A673 (cell line): ENCODE measurements around the gene NUMB. TPM values are rescaled to one million over a fixed set of nuclear protein-coding genes. Genes with fewer than 3 reads are reported as not detected.

Source experiments
- BruUV-seq: library from RNA; stranded (reverse); fragments of 400-500 nt; replicated peaks from 2 replicates; lab custom pipeline; 2021; lab: Mats Ljungman, UMichigan
- CTCF ChIA-PET: fragments of 300-600 bp; sonication (Branson Sonifier 250); formaldehyde crosslinking; loops from one replicate; lab custom pipeline; 2022; ENCODE audit warnings: antibody characterized with exemption; lab: Charles Lee
- POLR2A ChIA-PET: fragments of 300-600 bp; sonication (Branson Sonifier 250); formaldehyde crosslinking; loops from one replicate; lab custom pipeline; 2022; ENCODE audit warnings: antibody characterized with exemption; ENCODE audit not compliant: low non-redundant PET; lab: Charles Lee
- DNase-seq: peaks from one replicate; pipeline ENCODE4 v3.0.0-alpha.2; 2015; ENCODE audit warnings: low spot score
- H3K27ac ChIP-seq: fragments of 200-600 bp; sonication (generic); 2 replicates; pipeline ENCODE4 v1.5.1; 2016; ENCODE audit warnings: mixed run types, low read depth, mild to moderate bottlenecking, mixed read lengths, antibody characterized with exemption, low read length; ENCODE audit not compliant: poor library complexity, severe bottlenecking
- H3K27me3 ChIP-seq: fragments of 200-600 bp; sonication (generic); replicated peaks from 2 replicates; pipeline ENCODE4 v1.6.1; 2017; ENCODE audit warnings: mixed run types, low read depth, mild to moderate bottlenecking, mixed read lengths, antibody characterized with exemption, low read length; ENCODE audit not compliant: insufficient read depth, poor library complexity
- H3K36me3 ChIP-seq: fragments of 200-600 bp; sonication (generic); 2 replicates; pipeline ENCODE4 v1.6.1; 2016; ENCODE audit warnings: mixed run types, mild to moderate bottlenecking, mixed read lengths, antibody characterized with exemption, low read length; ENCODE audit not compliant: insufficient read depth, poor library complexity, severe bottlenecking
- H3K4me1 ChIP-seq: fragments of 200-600 bp; sonication (generic); 2 replicates; pipeline ENCODE4 v1.6.1; 2017; ENCODE audit warnings: mixed run types, mild to moderate bottlenecking, mixed read lengths, antibody characterized with exemption, low read length; ENCODE audit not compliant: insufficient read depth, poor library complexity, severe bottlenecking
- H3K4me3 ChIP-seq: fragments of 200-600 bp; sonication (generic); 2 replicates; pipeline ENCODE4 v1.5.1; 2016; ENCODE audit warnings: low read depth, mixed run types, mild to moderate bottlenecking, mixed read lengths, low read length; ENCODE audit not compliant: poor library complexity, severe bottlenecking
- H3K9me3 ChIP-seq: fragments of 200-600 bp; sonication (generic); 2 replicates; pipeline ENCODE4 v1.6.1; 2016; ENCODE audit warnings: mixed run types, low read depth, mild to moderate bottlenecking, mixed read lengths, antibody characterized with exemption, low read length; ENCODE audit not compliant: poor library complexity, severe bottlenecking
- CTCF ChIP-seq: fragments of 300-800, 200-600 bp; sonication (generic); conservative IDR thresholded peaks from 2 replicates; pipeline ENCODE4 v1.5.1; 2017; ENCODE audit warnings: low read depth, mild to moderate bottlenecking, antibody characterized with exemption, low read length, moderate library complexity, mixed read lengths
- EZH2 ChIP-seq: fragments of 200-600 bp; sonication (generic); IDR thresholded peaks from 2 replicates; pipeline ENCODE4 v1.6.1; 2017; ENCODE audit warnings: borderline replicate concordance, low read depth, mild to moderate bottlenecking, mixed read lengths, antibody characterized with exemption, low read length; ENCODE audit not compliant: poor library complexity, severe bottlenecking
- intact Hi-C: fragments of 100-400 bp; cut with micrococcal nuclease; formaldehyde crosslinking; loops from one replicate; pipeline ENCODE4 v1.10.0; 2022; ENCODE audit not compliant: unreplicated experiment
- total RNA-seq: library from RNA; stranded (reverse); gene quantifications from 2 replicates; pipeline ENCODE4 v1.2.3, GENCODE V29; 2021

Gene NUMB
- total RNA-seq, 1 experiment from 2014 or later = 46.3 TPM

- no peaks in the 10 kb centered on the region for H3K4me1 ChIP-seq
- H3K36me3 ChIP-seq = no peaks in the 10 kb centered on the region
- ChIA-PET CTCF (interaction anchor here (0.6 kb wide), 1 partner anchor 487 kb away, joined by 6 read pairs; no protein-coding TSS in a partner anchor), POLR2A (no interaction called here)
- H3K9me3 ChIP-seq = no peaks in the 10 kb centered on the region
- BruUV-seq = no TSS peak
- H3K27me3 ChIP-seq = no peaks in the 10 kb centered on the region
- no peak overlapping the region for H3K4me3 ChIP-seq
- intact Hi-C loops = no loop called here
- no peak for DNase-seq
- H3K27ac ChIP-seq = no peak overlapping the region
- no peak for TF ChIP-seq CTCF
- no peak for TF ChIP-seq EZH2
Measured at GRCh38 chr14:73255005-73255400, 203.3 kb downstream of the NUMB start.

GRCh38 chr14:73254247-73255004, 203.9 kb downstream of the NUMB start:
- no peaks in the 10 kb centered on the region for H3K36me3 ChIP-seq
- ChIA-PET POLR2A (no interaction called here), CTCF (no interaction called here)
- no TSS peak for BruUV-seq
- DNase-seq = no peak
- H3K4me1 ChIP-seq = no peaks in the 10 kb centered on the region
- intact Hi-C loops = no loop called here
- no peak overlapping the region for H3K4me3 ChIP-seq
- no peaks in the 10 kb centered on the region for H3K27me3 ChIP-seq
- TF ChIP-seq EZH2 (no peak), CTCF (no peak)
- H3K9me3 ChIP-seq = no peaks in the 10 kb centered on the region
- no peak overlapping the region for H3K27ac ChIP-seq

GRCh38 chr14:73253721-73254120, 204.6 kb downstream of the NUMB start:
- no peak for DNase-seq
- BruUV-seq = no TSS peak
- CTCF ChIA-PET = no interaction called here

More at GRCh38 chr14:73253721-73254120, 204.6 kb downstream of the NUMB start:
- Histone ChIP-seq H3K36me3 (no peaks in the 10 kb centered on the region), H3K4me1 (no peaks in the 10 kb centered on the region), H3K4me3 (no peak overlapping the region), H3K27ac (no peak overlapping the region), H3K9me3 (no peaks in the 10 kb centered on the region), H3K27me3 (no peaks in the 10 kb centered on the region)
- POLR2A ChIA-PET = no interaction called here
- intact Hi-C loops = no loop called here
- TF ChIP-seq CTCF (no peak), EZH2 (no peak)
